SIG-M5 treated with dmso at 0.1 percent for 504 hours (cell line): ENCODE data around the gene CYLD.

Experiments
- DNase-seq: peaks from one replicate; lab custom pipeline; 2025; ENCODE audit not compliant: unreplicated experiment; lab: John Stamatoyannopoulos, UW

CYLD gene

GRCh38 chr16:50814541-50814940 lies 72.7 kb downstream of the CYLD start:
- DNase-seq = no peak

GRCh38 chr16:50815382-50815781 lies 73.5 kb downstream of the CYLD start:
- no peak for DNase-seq

- DNase-seq = no peak
These were observed 75.1 kb downstream of the CYLD start for GRCh38 chr16:50816901-50817555.

- DNase-seq = no peak
These were observed 76.5 kb downstream of the CYLD start for GRCh38 chr16:50818380-50818779.

GRCh38 chr16:50819706-50820105 lies 77.8 kb downstream of the CYLD start:
- DNase-seq = no peak

GRCh38 chr16:50820225-50820624 lies 78.3 kb downstream of the CYLD start:
- no peak for DNase-seq

GRCh38 chr16:50821586-50821985 lies 79.7 kb downstream of the CYLD start:
- no peak for DNase-seq

- DNase-seq = no peak
These were observed 80.8 kb downstream of the CYLD start for GRCh38 chr16:50822671-50823070.

GRCh38 chr16:50826797-50827316 lies 85.0 kb downstream of the CYLD start:
- DNase-seq = no peak

- no peak for DNase-seq
These were observed 86.3 kb downstream of the CYLD start for GRCh38 chr16:50828164-50828702.

GRCh38 chr16:50830698-50831097 lies 88.8 kb downstream of the CYLD start:
- DNase-seq = no peak

- DNase-seq = no peak
These were observed 89.9 kb downstream of the CYLD start for GRCh38 chr16:50831751-50832150.

- no peak for DNase-seq
These were observed 92.0 kb downstream of the CYLD start for GRCh38 chr16:50833929-50834328.

GRCh38 chr16:50834701-50835100 lies 92.8 kb downstream of the CYLD start:
- DNase-seq = no peak

GRCh38 chr16:50835358-50836060 lies 93.6 kb downstream of the CYLD start:
- no peak for DNase-seq

- no peak for DNase-seq
These were observed 94.3 kb downstream of the CYLD start for GRCh38 chr16:50836121-50836621.

GRCh38 chr16:50837324-50837723 lies 95.4 kb downstream of the CYLD start:
- DNase-seq = no peak

GRCh38 chr16:50838165-50838564 lies 96.3 kb downstream of the CYLD start:
- no peak for DNase-seq

GRCh38 chr16:50838885-50839284 lies 97.0 kb downstream of the CYLD start:
- no peak for DNase-seq

GRCh38 chr16:50839356-50839755 lies 97.5 kb downstream of the CYLD start:
- no peak for DNase-seq

GRCh38 chr16:50839920-50840729 lies 98.2 kb downstream of the CYLD start:
- DNase-seq = no peak
